Hepatocyte (in vitro differentiated cells): Measurements from ENCODE around the gene TMEM109. TPM values are rescaled to one million over a fixed set of nuclear protein-coding genes. Genes with fewer than 3 reads are reported as not detected.
"Not testable (repeated sequence)": the region's sequence is repeated elsewhere in the genome, so short reads cannot be mapped to it uniquely, and the experiment has no call there.

Source experiments
- DNase-seq: peaks from one replicate; pipeline ENCODE4 v3.0.0-alpha.2; 2016; ENCODE audit warnings: low spot score
- H2AFZ ChIP-seq: fragments of 200-600 bp; sonication (generic); 2 replicates; pipeline ENCODE4 v1.6.0; 2016; ENCODE audit warnings: antibody characterized with exemption, mild to moderate bottlenecking
- H3K27ac ChIP-seq: fragments of 200-600 bp; sonication (generic); 2 replicates; pipeline ENCODE4 v1.5.1; 2016; ENCODE audit warnings: mild to moderate bottlenecking
- H3K27me3 ChIP-seq: fragments of 200-600 bp; sonication (generic); 2 replicates; pipeline ENCODE4 v1.6.1; 2016
- H3K36me3 ChIP-seq: fragments of 200-600 bp; sonication (generic); replicated peaks from 2 replicates; pipeline ENCODE4 v1.5.1; 2016; ENCODE audit warnings: low read depth; ENCODE audit not compliant: insufficient read depth
- H3K4me1 ChIP-seq: fragments of 200-600 bp; sonication (generic); 2 replicates; pipeline ENCODE4 v1.5.1; 2016; ENCODE audit warnings: mild to moderate bottlenecking, moderate library complexity; ENCODE audit not compliant: insufficient read depth
- H3K4me2 ChIP-seq: fragments of 200-600 bp; sonication (generic); 2 replicates; pipeline ENCODE4 v1.6.0; 2016
- H3K4me3 ChIP-seq: fragments of 200-600 bp; sonication (generic); 2 replicates; pipeline ENCODE4 v1.5.1; 2016; ENCODE audit warnings: mild to moderate bottlenecking
- H3K79me2 ChIP-seq: fragments of 200-600 bp; sonication (generic); 2 replicates; pipeline ENCODE4 v1.6.0; 2017; ENCODE audit warnings: mild to moderate bottlenecking
- H3K9me2 ChIP-seq: fragments of 200-600 bp; sonication (generic); replicated peaks from 2 replicates; pipeline ENCODE4 v1.6.0; 2017; ENCODE audit warnings: mild to moderate bottlenecking; ENCODE audit not compliant: insufficient read depth
- H3K9me3 ChIP-seq: fragments of 200-600 bp; sonication (generic); 2 replicates; pipeline ENCODE4 v1.5.1; 2016; ENCODE audit warnings: low read depth, mild to moderate bottlenecking
- H4K20me1 ChIP-seq: fragments of 200-600 bp; sonication (generic); 2 replicates; pipeline ENCODE4 v1.6.0; 2016; ENCODE audit warnings: mild to moderate bottlenecking; ENCODE audit not compliant: insufficient read depth, poor library complexity, severe bottlenecking
- EZH2 ChIP-seq: fragments of 200-600 bp; sonication (generic); IDR thresholded peaks from 2 replicates; pipeline ENCODE4 v1.6.1; 2016; ENCODE audit warnings: antibody characterized with exemption, mild to moderate bottlenecking, borderline replicate concordance
- EZH2phosphoT487 ChIP-seq: fragments of 200-600 bp; sonication (generic); IDR thresholded peaks from one replicate; pipeline ENCODE4 v1.6.1; 2018; ENCODE audit warnings: antibody characterized with exemption, mild to moderate bottlenecking, low read depth, moderate library complexity; ENCODE audit not compliant: unreplicated experiment, severe bottlenecking
- WGBS: methylation state at CpG from one replicate; pipeline ENCODE4 v1.1.6; 2016; ENCODE audit warnings: low lambda C conversion rate; ENCODE audit errors: missing lambda C conversion rate; 5-methylcytosine and 5-hydroxymethylcytosine counted together
- polyA plus RNA-seq: library from polyadenylated mRNA; unstranded; fragments of >200 nt; fragmentation: Nextera tagmentation; extraction: Ambion mirVana; gene quantifications from 2 replicates; pipeline ENCODE4 v1.2.1, GENCODE V29; 2016
- total RNA-seq: library from RNA; depleted of rRNA; stranded (reverse); fragments of >200 nt; gene quantifications from 2 replicates; pipeline ENCODE4 v1.2.3, GENCODE V29; 2014
- TF ChIP-seq, protein P1 (sequence below): fragments of 200-600 bp; sonication (generic); IDR thresholded peaks from 2 replicates; pipeline ENCODE4 v1.5.1; 2016; ENCODE audit warnings: antibody characterized with exemption, mild to moderate bottlenecking; ENCODE audit not compliant: poor library complexity

TMEM109 gene
- total and polyA plus RNA-seq, 2 experiments from 2014 or later = 30.0 to 86.9 TPM

- peaks cover 14% of the 10 kb centered on the region for H3K4me1 ChIP-seq
- peak overlapping the region; percentile 8 for H2AFZ ChIP-seq
- peak overlapping the region; percentile 89 for H3K4me2 ChIP-seq
- TF ChIP-seq EZH2phosphoT487 (no peak), EZH2 (no peak)
- no peaks in the 10 kb centered on the region for H3K9me2 ChIP-seq
- H3K79me2 ChIP-seq = peaks cover 37% of the 10 kb centered on the region
- H3K36me3 ChIP-seq = no peaks in the 10 kb centered on the region
- no peaks in the 10 kb centered on the region for H3K9me3 ChIP-seq
- H4K20me1 ChIP-seq = peaks cover 16% of the 10 kb centered on the region
- peak overlapping the region; percentile 52 for H3K4me3 ChIP-seq
- no peak for DNase-seq
- H3K27me3 ChIP-seq = no peaks in the 10 kb centered on the region
- WGBS = 50% methylated on average over 6 of the region's 6 CpGs
- H3K27ac ChIP-seq = peak overlapping the region; percentile 91
These were observed 8.9 kb upstream of the TMEM109 start for GRCh38 chr11:60905047-60905446.

GRCh38 chr11:60905551-60906113 is 8.3 kb upstream of the TMEM109 start:
- H3K4me1 ChIP-seq = peaks cover 14% of the 10 kb centered on the region
- H3K4me2 ChIP-seq = peak overlapping the region; percentile 89
- H4K20me1 ChIP-seq = peaks cover 16% of the 10 kb centered on the region
- H3K27ac ChIP-seq = peak overlapping the region; percentile 91
- H3K9me2 ChIP-seq = no peaks in the 10 kb centered on the region
- H3K79me2 ChIP-seq = peaks cover 37% of the 10 kb centered on the region
- H3K27me3 ChIP-seq = no peaks in the 10 kb centered on the region
- H2AFZ ChIP-seq = peak overlapping the region; percentile 35
- DNase-seq = peak; percentile 53
- no peaks in the 10 kb centered on the region for H3K36me3 ChIP-seq
- no peak for TF ChIP-seq EZH2phosphoT487
- TF ChIP-seq, protein P1, sequence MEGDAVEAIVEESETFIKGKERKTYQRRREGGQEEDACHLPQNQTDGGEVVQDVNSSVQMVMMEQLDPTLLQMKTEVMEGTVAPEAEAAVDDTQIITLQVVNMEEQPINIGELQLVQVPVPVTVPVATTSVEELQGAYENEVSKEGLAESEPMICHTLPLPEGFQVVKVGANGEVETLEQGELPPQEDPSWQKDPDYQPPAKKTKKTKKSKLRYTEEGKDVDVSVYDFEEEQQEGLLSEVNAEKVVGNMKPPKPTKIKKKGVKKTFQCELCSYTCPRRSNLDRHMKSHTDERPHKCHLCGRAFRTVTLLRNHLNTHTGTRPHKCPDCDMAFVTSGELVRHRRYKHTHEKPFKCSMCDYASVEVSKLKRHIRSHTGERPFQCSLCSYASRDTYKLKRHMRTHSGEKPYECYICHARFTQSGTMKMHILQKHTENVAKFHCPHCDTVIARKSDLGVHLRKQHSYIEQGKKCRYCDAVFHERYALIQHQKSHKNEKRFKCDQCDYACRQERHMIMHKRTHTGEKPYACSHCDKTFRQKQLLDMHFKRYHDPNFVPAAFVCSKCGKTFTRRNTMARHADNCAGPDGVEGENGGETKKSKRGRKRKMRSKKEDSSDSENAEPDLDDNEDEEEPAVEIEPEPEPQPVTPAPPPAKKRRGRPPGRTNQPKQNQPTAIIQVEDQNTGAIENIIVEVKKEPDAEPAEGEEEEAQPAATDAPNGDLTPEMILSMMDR = no peak
- TF ChIP-seq EZH2 = no peak
- no peaks in the 10 kb centered on the region for H3K9me3 ChIP-seq
- 6% methylated on average over 16 of the region's 16 CpGs for WGBS
- H3K4me3 ChIP-seq = peak overlapping the region; percentile 52

DNA sequence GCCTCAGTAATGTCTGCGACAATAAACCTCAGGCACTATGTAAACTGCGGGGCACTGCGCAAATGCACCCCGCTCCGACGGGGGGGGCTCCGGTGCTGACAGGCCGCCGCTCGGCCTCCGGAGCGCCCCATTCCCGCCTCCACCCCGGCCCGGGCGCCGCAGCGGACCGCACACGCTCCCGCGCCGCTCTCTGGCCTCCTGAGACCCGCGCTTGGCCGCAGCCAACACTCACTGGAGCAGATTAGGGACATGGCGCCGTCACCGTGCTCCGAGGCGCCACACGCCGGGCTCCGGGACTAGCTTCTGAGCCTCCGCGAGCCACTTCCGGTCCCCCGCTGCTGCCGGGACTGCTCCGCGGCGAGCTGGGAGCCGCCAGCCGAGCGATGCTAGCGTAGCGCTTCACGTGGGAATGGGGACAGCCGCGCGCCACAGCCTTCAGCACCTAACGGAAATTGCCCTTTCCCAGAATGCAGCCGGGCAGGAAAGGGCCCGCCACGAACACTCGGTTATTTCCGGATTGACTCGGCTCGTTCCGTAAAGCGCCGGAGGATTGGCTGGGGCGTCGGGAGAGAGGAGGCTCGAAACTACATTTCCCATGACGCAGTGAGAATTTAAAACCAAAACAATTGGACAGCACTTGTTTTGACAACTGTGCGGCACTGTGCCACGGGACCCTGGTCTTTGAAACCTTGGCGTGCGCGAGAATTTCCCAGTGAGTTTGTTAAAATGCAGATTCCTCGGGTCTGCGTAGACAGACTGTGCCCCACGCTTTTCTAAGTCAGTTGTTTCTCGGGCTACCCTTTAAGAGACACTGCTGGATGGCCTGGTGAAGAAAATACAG is 7.6 kb upstream of the TMEM109 start, which contains the start of gene PRPF19:
Gene PRPF19 (minus strand): TSS at position 454 of the 841 bp plus-strand sequence. CDS start 203 bp downstream, at position 251.
- Histone ChIP-seq H3K79me2 (peaks cover 37% of the 10 kb centered on the region), H3K9me2 (no peaks in the 10 kb centered on the region), H3K27ac (peak within 1 kb of the TSS; percentile 91), H3K4me1 (peaks cover 14% of the 10 kb centered on the region), H3K36me3 (no peaks in the 10 kb centered on the region), H3K27me3 (no peaks in the 10 kb centered on the region), H4K20me1 (peaks cover 16% of the 10 kb centered on the region), H2AFZ (peak within 1 kb of the TSS; percentile 44), H3K4me3 (peak within 1 kb of the TSS; percentile 52), H3K4me2 (peak within 1 kb of the TSS; percentile 89), H3K9me3 (no peaks in the 10 kb centered on the region)
- TF ChIP-seq EZH2phosphoT487 = no peak
- TF ChIP-seq, protein P1 = no peak
- TF ChIP-seq EZH2 = no peak
- WGBS = 2% methylated on average over 74 of the region's 75 CpGs
- DNase-seq = peak; percentile 97

DNA sequence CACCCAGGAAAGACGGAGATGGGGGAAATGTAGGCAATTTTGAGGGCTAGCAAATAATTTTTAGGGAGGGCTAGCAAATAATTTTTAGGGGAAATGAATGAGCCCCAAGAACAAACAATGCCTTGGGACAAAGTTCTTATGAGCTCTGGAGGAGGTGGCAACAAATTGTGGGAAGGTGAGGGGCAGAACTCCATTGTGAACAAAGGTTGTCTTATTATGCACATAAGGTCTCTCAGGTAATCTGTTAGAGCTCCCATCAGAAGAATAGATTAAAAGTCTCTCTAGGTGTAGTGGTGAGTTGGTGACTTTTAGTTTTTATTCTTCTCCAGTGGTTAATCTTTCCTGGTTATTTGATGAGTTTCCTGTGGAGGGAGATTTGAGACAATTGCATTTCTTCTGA is 5.2 kb upstream of the TMEM109 start:
- no peak for DNase-seq
- H3K4me1 ChIP-seq = peaks cover 14% of the 10 kb centered on the region
- no peaks in the 10 kb centered on the region for H3K9me2 ChIP-seq
- H3K36me3 ChIP-seq = no peaks in the 10 kb centered on the region
- H3K27ac ChIP-seq = no peak overlapping the region
- no peak for TF ChIP-seq EZH2
- TF ChIP-seq, protein P1 = no peak
- TF ChIP-seq EZH2phosphoT487 = no peak
- H3K9me3 ChIP-seq = no peaks in the 10 kb centered on the region
- H3K4me3 ChIP-seq = no peak overlapping the region
- peaks cover 22% of the 10 kb centered on the region for H3K79me2 ChIP-seq
- no peaks in the 10 kb centered on the region for H3K27me3 ChIP-seq
- H3K4me2 ChIP-seq = no peak overlapping the region
- 60% methylated on average over 1 of the region's 1 CpG for WGBS
- H4K20me1 ChIP-seq = peaks cover 12% of the 10 kb centered on the region
- no peak overlapping the region for H2AFZ ChIP-seq

- WGBS = 58% methylated on average over 3 of the region's 3 CpGs
- not testable (repeated sequence) for H3K27ac ChIP-seq, DNase-seq, H3K4me3 ChIP-seq, H2AFZ ChIP-seq, H3K4me2 ChIP-seq, H3K27me3 ChIP-seq, H3K36me3 ChIP-seq, H3K4me1 ChIP-seq, H3K9me2 ChIP-seq, H3K9me3 ChIP-seq, H4K20me1 ChIP-seq
- H3K79me2 ChIP-seq = peaks cover 15% of the 10 kb centered on the region
These were observed 4.2 kb upstream of the TMEM109 start for GRCh38 chr11:60909680-60910280.
